ENCODE data around the gene GABRR2. TPM values are rescaled to one million over a fixed set of nuclear protein-coding genes. Genes with fewer than 3 reads are reported as not detected.

The GABRR2 gene
- total RNA-seq, 1 donor from 2014 or later, result 0.61 TPM

GRCh38 chr6:89273816-89274215 is 41.3 kb downstream of the GABRR2 start:
- Histone ChIP-seq H2AFZ (ENCODE audit: low read depth, low read length) (no peak overlapping the region), H3K4me2 (ENCODE audit: low read length) (no peak overlapping the region), H3K4me1 (ENCODE audit: insufficient read depth, low read length) (no peaks in the 10 kb centered on the region), H3K9ac (ENCODE audit: low read length) (no peak overlapping the region), H3K9me3 (ENCODE audit: insufficient read depth, low read depth, low read length) (no peaks in the 10 kb centered on the region), H3K36me3 (ENCODE audit: insufficient read depth, low read length) (no peaks in the 10 kb centered on the region), H3K27ac (ENCODE audit: low read depth, low read length) (no peak overlapping the region), H3K4me3 (ENCODE audit: insufficient read depth, low read depth, low read length) (no peak overlapping the region), H3K27me3 (ENCODE audit: insufficient read depth, low read length) (no peaks in the 10 kb centered on the region), H3K79me2 (ENCODE audit: insufficient read depth, low read length) (no peaks in the 10 kb centered on the region), H4K20me1 (ENCODE audit: insufficient read depth, low read length) (no peaks in the 10 kb centered on the region)
- H3K9me3 Mint-ChIP-seq (ENCODE audit: unreplicated experiment), result no peaks in the 10 kb centered on the region
- TF ChIP-seq EZH2 (IDR thresholded peaks at IDR 0.05; ENCODE audit: insufficient read depth, low read length) (no peak), CTCF (IDR thresholded peaks at IDR 0.05; ENCODE audit: insufficient read depth, low read depth, low read length) (no peak)
- H3K27ac Mint-ChIP-seq (ENCODE audit: unreplicated experiment), result no peak overlapping the region
- H3K27me3 Mint-ChIP-seq (ENCODE audit: low read depth, unreplicated experiment), result peaks cover 45% of the 10 kb centered on the region
- H3K4me1 Mint-ChIP-seq (ENCODE audit: low read depth, unreplicated experiment), result no peaks in the 10 kb centered on the region
- peaks cover 3% of the 10 kb centered on the region for H3K36me3 Mint-ChIP-seq (ENCODE audit: low read depth, unreplicated experiment)
- H3K4me3 Mint-ChIP-seq (ENCODE audit: unreplicated experiment), result no peak overlapping the region
- FAIRE-seq (no peak), DNase-seq (ENCODE audit: low read depth) (no peak)

- H3K9ac ChIP-seq (ENCODE audit: low read length), result no peak overlapping the region
- TF ChIP-seq EZH2 (IDR thresholded peaks at IDR 0.05; ENCODE audit: insufficient read depth, low read length), result no peak
- no peak for TF ChIP-seq CTCF (IDR thresholded peaks at IDR 0.05; ENCODE audit: insufficient read depth, low read depth, low read length)
- Mint-ChIP-seq H3K27me3 (ENCODE audit: low read depth, unreplicated experiment) (peaks cover 50% of the 10 kb centered on the region), H3K4me3 (ENCODE audit: unreplicated experiment) (no peak overlapping the region), H3K27ac (ENCODE audit: unreplicated experiment) (no peak overlapping the region), H3K9me3 (ENCODE audit: unreplicated experiment) (no peaks in the 10 kb centered on the region), H3K36me3 (ENCODE audit: low read depth, unreplicated experiment) (peaks cover 3% of the 10 kb centered on the region), H3K4me1 (ENCODE audit: low read depth, unreplicated experiment) (no peaks in the 10 kb centered on the region)
- H3K4me1 ChIP-seq (ENCODE audit: insufficient read depth, low read length), result no peaks in the 10 kb centered on the region
- H3K79me2 ChIP-seq (ENCODE audit: insufficient read depth, low read length), result no peaks in the 10 kb centered on the region
- no peaks in the 10 kb centered on the region for H3K9me3 ChIP-seq (ENCODE audit: insufficient read depth, low read depth, low read length)
- no peaks in the 10 kb centered on the region for H4K20me1 ChIP-seq (ENCODE audit: insufficient read depth, low read length)
- H3K4me3 ChIP-seq (ENCODE audit: insufficient read depth, low read depth, low read length), result no peak overlapping the region
- no peaks in the 10 kb centered on the region for H3K36me3 ChIP-seq (ENCODE audit: insufficient read depth, low read length)
- H3K27me3 ChIP-seq (ENCODE audit: insufficient read depth, low read length), result peaks cover 2% of the 10 kb centered on the region
- no peak overlapping the region for H2AFZ ChIP-seq (ENCODE audit: low read depth, low read length)
- FAIRE-seq (no peak), DNase-seq (ENCODE audit: low read depth) (no peak)
- H3K27ac ChIP-seq (ENCODE audit: low read depth, low read length), result no peak overlapping the region
- no peak overlapping the region for H3K4me2 ChIP-seq (ENCODE audit: low read length)
Observed at GRCh38 chr6:89272596-89272995, 42.5 kb downstream of the GABRR2 start.

- H3K4me1 ChIP-seq (ENCODE audit: insufficient read depth, low read length), result no peaks in the 10 kb centered on the region
- H3K27me3 ChIP-seq (ENCODE audit: insufficient read depth, low read length), result peaks cover 4% of the 10 kb centered on the region
- no peak for TF ChIP-seq CTCF (IDR thresholded peaks at IDR 0.05; ENCODE audit: insufficient read depth, low read depth, low read length)
- TF ChIP-seq EZH2 (IDR thresholded peaks at IDR 0.05; ENCODE audit: insufficient read depth, low read length), result no peak
- Mint-ChIP-seq H3K9me3 (ENCODE audit: unreplicated experiment) (no peaks in the 10 kb centered on the region), H3K27ac (ENCODE audit: unreplicated experiment) (no peak overlapping the region), H3K27me3 (ENCODE audit: low read depth, unreplicated experiment) (peaks cover 53% of the 10 kb centered on the region), H3K36me3 (ENCODE audit: low read depth, unreplicated experiment) (peaks cover 5% of the 10 kb centered on the region), H3K4me3 (ENCODE audit: unreplicated experiment) (no peak overlapping the region), H3K4me1 (ENCODE audit: low read depth, unreplicated experiment) (no peaks in the 10 kb centered on the region)
- H3K27ac ChIP-seq (ENCODE audit: low read depth, low read length), result no peak overlapping the region
- FAIRE-seq (no peak), DNase-seq (ENCODE audit: low read depth) (no peak)
- no peaks in the 10 kb centered on the region for H3K79me2 ChIP-seq (ENCODE audit: insufficient read depth, low read length)
- no peak overlapping the region for H3K4me2 ChIP-seq (ENCODE audit: low read length)
- no peak overlapping the region for H3K4me3 ChIP-seq (ENCODE audit: insufficient read depth, low read depth, low read length)
- no peaks in the 10 kb centered on the region for H3K9me3 ChIP-seq (ENCODE audit: insufficient read depth, low read depth, low read length)
- H3K36me3 ChIP-seq (ENCODE audit: insufficient read depth, low read length), result no peaks in the 10 kb centered on the region
- H2AFZ ChIP-seq (ENCODE audit: low read depth, low read length), result no peak overlapping the region
- no peaks in the 10 kb centered on the region for H4K20me1 ChIP-seq (ENCODE audit: insufficient read depth, low read length)
- H3K9ac ChIP-seq (ENCODE audit: low read length), result no peak overlapping the region
Observed at GRCh38 chr6:89270951-89271721, 44.0 kb downstream of the GABRR2 start.
